OCI-LY1 (cell line): ENCODE measurements around the gene SEMA3A.

Source experiments
- EZH2 ChIP-seq: fragments of 200-600 bp; sonication (generic), shearing (Covaris generic); IDR thresholded peaks from 2 replicates; pipeline ENCODE4 v1.8.0; 2017; ENCODE audit warnings: borderline replicate concordance, mixed run types, mild to moderate bottlenecking, antibody characterized with exemption, low read length, moderate library complexity, mixed read lengths
- TF ChIP-seq, protein P1 (sequence below): fragments of 200-600 bp; sonication (generic), shearing (Covaris generic); IDR thresholded peaks from 2 replicates; pipeline ENCODE4 v1.5.1; 2017; ENCODE audit warnings: mild to moderate bottlenecking, antibody characterized with exemption, low read length, moderate library complexity, mixed read lengths

GRCh38 chr7:84069033-84069432, 125.6 kb downstream of the SEMA3A start:
- TF ChIP-seq, protein P1, sequence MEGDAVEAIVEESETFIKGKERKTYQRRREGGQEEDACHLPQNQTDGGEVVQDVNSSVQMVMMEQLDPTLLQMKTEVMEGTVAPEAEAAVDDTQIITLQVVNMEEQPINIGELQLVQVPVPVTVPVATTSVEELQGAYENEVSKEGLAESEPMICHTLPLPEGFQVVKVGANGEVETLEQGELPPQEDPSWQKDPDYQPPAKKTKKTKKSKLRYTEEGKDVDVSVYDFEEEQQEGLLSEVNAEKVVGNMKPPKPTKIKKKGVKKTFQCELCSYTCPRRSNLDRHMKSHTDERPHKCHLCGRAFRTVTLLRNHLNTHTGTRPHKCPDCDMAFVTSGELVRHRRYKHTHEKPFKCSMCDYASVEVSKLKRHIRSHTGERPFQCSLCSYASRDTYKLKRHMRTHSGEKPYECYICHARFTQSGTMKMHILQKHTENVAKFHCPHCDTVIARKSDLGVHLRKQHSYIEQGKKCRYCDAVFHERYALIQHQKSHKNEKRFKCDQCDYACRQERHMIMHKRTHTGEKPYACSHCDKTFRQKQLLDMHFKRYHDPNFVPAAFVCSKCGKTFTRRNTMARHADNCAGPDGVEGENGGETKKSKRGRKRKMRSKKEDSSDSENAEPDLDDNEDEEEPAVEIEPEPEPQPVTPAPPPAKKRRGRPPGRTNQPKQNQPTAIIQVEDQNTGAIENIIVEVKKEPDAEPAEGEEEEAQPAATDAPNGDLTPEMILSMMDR: no peak
- no peak for TF ChIP-seq EZH2
